Activated naive CD4-positive, alpha-beta T cell treated with Interleukin-2 at 50 U/mL for 16 hours (primary cell): Measurements from ENCODE around the gene SLC25A36.
"Not testable (repeated sequence)": the region's sequence is repeated elsewhere in the genome, so short reads cannot be mapped to it uniquely, and the experiment has no call there.

ENCODE experiments used
- DNase-seq: peaks from one replicate; pipeline ENCODE4 v3.0.0-alpha.2; 2020

SLC25A36 gene

DNA sequence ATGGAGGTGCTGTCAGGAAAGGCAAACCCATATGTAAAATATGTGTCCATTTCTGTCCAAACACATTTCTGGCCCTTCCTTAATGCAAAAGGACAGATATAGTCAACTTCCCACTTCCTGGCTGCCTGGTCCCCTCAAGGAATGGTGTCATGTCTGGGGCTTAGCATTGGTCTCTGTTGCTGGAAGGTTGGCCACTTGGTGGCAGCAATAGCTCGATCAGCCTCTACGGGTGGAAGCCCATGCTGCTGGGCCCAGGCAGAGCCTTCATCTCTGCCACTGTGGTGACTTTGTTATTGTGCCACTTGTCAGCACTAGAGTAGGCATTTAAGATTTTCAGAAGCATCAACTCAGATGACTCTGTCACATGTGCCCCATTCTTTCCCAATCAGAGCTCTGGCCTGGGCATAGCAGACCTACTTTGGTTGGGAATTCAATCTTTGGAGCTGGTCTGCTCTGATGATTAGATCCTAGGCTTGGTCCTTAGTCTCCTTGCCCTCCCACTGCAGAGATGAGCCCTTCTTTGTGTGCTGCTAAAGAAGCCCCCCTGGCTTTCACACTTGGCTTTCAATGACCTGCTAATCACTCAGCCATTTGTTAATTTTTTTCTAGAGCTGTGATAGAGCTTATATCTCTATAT is 58.5 kb downstream of the SLC25A36 start:
- peak; percentile 35 for DNase-seq

DNA sequence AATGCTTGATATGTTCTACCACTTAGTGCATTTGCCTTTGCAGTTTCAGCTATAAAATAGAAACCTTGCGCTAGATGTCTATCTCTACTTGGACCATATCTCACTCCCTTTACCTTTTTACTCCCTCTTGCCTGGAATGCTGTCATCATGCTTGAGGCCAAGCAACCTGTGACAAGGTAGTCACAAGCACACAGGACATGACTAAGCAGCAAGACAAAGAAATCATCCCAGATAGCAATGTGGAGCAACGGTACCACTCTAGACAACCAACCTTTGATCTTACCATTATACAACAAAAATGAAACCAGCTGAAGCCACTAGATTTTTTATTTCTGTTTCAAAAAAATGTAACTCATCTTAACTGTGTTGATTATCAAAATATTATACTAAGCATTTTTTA is 59.0 kb downstream of the SLC25A36 start:
- DNase-seq = no peak

DNA sequence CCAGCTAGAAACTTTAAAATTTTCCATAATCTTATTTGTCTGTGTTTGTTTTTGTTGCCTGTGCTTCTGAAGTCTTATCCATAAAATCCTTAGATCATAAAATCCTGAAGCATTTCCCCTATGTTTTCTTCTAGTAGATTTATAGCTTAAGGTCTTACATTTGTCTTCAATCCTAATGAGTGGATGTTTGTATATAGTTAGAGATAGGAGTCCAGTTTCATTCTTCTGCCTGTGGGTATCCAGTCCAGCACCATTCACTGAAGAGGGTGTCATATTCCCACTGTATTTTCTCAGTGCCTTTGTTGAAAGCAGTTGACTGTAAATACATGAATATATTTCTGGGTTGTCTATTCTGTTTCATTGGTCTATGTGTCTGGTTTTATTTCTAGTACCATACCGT is 64.7 kb downstream of the SLC25A36 start:
- no peak for DNase-seq

DNA sequence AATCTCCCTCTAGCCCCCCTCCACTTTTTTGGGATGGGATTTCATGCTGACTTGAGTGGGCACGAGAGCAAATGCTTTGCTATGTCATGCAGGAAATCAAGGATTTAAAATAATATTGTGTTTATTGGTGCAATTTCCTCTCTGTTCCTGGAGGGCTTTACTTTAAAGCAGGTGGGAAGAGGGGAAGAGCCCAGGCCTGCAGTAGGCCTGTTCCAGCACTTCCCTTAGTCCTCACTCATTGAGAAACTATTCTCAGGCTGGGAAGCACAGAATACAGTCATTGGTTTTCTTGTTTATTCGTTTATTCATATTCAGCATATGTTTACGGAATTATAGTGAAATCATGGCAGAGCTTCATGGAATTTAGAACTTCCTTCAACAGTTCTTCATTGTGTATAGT is 67.9 kb downstream of the SLC25A36 start:
- DNase-seq = no peak

DNA sequence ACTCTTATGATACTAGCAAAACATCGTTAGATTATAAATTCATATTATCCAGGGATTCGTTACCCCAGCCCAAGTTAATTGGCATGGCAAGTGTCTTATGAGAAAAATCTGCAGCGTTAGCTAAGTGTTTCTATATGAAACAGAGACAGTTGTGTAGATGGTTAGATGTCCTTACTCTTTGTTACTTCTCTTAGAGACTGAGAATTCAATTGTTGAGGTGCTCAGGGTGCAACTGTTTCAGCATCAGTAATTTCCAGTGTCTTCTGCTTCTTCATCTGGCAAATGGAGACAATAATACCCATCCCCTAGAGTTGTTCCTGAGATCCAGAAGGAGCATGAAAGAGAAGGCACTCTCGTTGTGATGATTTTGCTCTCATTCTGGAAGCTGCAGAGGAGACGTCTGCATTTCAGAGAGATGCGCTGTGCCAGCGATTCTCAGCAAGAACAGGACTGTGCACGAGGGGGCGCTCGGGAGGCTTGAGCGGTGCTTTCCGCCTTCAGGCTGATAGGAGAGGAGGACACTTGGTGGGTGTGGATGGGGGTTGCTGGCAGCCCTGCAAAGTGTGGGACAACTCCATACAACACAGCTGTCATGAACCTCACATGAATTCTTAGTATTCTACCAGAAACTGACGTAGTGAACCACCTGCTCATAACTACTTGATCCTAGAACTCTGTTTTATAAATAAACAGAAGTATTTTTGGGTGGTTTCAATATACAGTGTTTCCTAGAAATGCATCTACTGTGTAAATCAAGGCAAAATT is 69.8 kb downstream of the SLC25A36 start:
- peak; percentile 67 for DNase-seq

DNA sequence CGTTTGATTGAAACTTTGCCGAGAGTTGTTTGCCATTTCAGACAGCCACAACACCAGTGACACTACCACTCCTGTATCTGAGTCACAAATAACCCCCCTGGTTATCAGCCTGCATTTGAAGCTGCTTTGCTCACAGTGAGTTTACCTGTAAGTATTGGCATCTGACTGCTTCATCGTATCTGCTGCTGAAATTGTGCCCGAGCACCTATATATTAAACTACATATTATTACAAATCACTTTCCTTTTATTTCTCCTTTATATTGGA is 70.3 kb downstream of the SLC25A36 start:
- DNase-seq = no peak

DNA sequence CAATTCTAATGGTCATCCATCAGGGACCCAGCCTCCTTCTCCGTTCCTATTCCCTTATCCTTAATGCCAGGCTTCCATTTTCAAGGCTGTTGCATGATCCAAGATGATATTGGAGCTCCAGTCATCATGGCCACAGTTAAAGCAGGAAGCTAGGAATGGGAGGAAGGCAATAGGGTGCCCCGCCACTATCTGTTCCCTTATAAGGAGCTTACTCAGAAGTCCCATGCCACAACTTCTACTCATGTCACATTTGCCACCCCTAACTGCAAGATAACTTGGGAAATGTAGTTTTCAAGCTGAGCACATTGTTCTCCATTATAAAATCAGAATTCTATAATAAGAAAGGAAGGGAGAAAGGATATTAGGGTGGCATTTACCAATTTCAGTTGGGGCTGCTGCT is 70.9 kb downstream of the SLC25A36 start:
- DNase-seq = no peak

DNA sequence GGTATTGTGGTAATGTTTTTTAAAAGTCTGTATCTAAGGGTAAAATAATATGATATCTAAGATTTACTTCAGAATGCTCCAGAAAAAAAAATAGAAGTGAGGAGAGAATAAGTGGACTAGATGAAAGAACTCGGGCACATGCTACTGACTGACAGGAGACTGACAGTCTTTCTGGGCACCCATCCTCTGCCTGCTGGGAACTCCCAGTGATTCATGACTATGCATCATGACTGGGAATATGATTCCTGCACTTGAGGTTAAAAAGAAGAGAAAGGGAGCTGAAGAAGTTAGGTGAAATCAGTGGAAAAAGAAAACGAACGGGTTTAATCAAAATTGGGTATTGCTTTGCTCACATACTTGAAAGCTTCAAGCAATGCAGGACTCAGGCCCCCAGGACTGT is 73.8 kb downstream of the SLC25A36 start:
- DNase-seq = no peak

DNA sequence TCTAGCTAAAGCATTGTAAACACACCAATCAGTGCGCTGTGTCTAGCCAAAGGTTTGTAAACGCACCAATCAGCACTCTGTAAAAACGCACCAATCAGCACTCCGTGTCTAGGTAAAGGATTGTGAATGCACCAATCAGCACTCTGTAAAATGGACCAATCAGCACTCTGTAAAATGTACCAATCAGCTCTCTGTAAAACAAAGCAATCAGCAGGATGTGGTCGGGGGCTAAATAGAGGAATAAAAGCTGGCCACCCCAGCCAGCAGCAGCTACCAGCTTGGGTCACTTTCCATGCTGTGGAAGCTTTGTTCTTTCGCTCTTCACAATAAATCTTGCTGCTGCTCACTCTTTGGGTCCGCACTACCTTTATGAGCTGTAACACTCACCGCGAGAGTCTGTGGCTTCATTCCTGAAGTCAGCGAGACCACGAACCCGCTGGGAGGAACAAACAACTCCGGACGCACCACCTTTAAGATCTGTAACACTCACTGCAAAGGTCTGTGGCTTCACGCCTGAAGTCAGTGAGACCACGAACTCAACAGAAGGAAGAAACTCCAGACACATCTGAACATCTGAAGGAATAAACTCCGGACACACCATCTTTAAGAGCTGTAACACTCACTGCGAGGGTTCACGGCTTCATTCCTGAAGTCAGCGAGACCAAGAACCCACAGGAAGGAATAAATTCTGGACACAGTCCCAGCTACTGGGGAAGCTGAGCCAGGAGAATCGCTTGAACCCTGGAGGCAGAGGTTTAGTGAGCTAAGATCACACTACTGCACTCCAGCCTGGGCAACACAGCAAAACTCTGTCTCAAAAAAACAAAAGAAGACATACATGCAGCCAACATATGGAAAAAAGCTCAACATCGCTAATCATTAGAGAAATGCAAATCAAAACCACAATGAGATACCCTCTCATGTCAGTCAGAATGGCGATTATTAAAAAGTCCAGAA is 76.0 kb downstream of the SLC25A36 start:
- DNase-seq = not testable (repeated sequence)

DNA sequence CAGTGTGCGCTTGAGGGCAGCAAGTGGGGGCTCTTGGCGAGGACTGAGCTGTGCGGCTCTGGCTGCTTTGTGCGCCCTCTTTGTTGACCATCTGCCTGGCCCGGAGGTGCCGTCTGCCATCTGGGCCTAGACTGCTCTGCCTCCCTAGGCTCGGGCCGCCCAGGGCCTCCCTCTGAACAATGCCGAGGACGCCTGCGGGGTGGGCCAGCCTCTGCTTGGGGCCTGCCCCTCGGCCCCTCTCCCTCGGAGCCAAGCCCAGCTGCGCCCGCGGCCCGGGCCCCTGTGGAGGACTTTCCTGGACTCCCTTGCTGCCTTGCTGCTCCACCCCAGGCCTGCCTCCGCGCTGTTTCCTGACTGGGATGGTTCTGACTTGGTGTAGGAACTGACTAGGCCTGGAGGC is 77.6 kb downstream of the SLC25A36 start:
- DNase-seq = no peak

DNA sequence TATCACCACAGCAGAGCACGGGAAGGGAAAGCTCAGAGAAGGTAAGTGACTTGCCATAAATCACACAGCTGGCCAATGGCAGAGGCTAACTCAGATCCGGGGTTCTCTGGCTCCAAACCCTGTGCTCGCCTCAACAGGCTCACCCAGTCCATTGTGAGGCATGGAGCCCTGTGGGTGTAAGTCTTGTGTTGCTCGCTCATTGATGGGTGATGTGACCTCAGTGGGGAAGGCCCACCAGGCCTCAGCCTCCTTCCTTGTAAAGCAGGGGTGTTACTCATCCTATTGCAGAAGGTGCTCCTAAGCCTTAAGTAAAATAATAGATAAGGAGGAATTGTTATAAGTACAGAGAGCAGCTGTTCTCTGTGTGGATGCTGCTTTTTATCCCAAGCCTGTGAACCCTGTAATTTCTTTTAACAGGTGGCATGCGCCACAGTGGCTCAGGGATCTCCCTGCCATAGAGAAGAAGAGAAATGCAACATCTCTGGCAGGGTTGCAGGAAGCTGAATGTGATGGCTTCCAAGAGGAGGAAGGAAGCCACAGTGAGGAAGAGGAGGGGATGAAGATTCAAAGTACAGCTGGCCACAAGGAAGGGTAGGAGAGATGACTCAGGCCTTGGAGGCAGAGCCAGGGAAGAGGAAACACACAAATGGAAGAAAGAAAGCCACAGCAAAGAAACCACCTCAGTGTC is 78.7 kb downstream of the SLC25A36 start:
- no peak for DNase-seq

DNA sequence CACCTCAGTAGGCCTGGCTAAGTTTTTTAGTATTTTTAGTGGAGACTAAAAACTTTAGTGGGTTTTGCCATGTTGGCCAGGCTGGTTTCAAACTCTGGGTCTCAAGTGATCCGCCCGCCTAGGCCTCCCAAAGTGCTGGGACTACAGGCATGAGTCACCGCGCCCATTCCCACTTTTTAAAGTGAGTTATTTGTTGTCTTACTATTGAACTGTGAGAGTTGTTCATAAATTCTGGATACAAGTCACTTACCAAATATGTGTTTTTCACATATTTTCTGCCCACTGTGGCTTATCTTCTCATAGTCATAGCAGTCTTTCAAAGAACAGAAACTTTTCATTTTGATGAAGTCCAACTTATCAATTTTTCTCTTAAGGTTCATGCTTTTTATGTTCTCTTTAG is 79.6 kb downstream of the SLC25A36 start:
- no peak for DNase-seq
